Thoracic aorta (tissue), 2 donors: ENCODE measurements around the gene UGGT2. TPM values are rescaled to one million over a fixed set of nuclear protein-coding genes. Genes with fewer than 3 reads are reported as not detected.

Experiments
- ATAC-seq: fragments of 150-250 bp; one replicate; pipeline ENCODE4 v1.8.0; 2017; ENCODE audit warnings: low read depth; ENCODE audit not compliant: insufficient number of reproducible peaks, low FRiP score
- DNase-seq: peaks from one replicate; pipeline ENCODE4 v3.0.0-alpha.2; 2020; ENCODE audit warnings: low spot score
- H3K27ac ChIP-seq, 2 donors: fragments of 200-600 bp; sonication (generic); 1 replicate in 1 of 2; 2 replicates in 1 of 2; pipeline ENCODE4 v1.5.1; 2016; ENCODE audit warnings: mild to moderate bottlenecking in 2 of 2, moderate library complexity in 2 of 2
- H3K27me3 ChIP-seq: fragments of 200-600 bp; sonication (generic); replicated peaks from 2 replicates; pipeline ENCODE4 v1.6.0; 2016; ENCODE audit warnings: mild to moderate bottlenecking; ENCODE audit not compliant: insufficient read depth
- H3K36me3 ChIP-seq: fragments of 200-600 bp; sonication (generic); one replicate; pipeline ENCODE4 v1.5.1; 2016
- H3K4me1 ChIP-seq, 2 donors: fragments of 200-600 bp; sonication (generic); 1 replicate in 1 of 2; 2 replicates in 1 of 2; pipeline versions ENCODE4 v1.5.1 to v1.6.0; 2016; ENCODE audit warnings: low read depth in 2 of 2, mild to moderate bottlenecking in 1 of 2; ENCODE audit not compliant: control insufficient read depth in 1 of 2
- H3K4me3 ChIP-seq: fragments of 200-600 bp; sonication (generic); 2 replicates; pipeline ENCODE4 v1.5.1; 2016; ENCODE audit warnings: mild to moderate bottlenecking
- H3K9me3 ChIP-seq: fragments of 200-600 bp; sonication (generic); 2 replicates; pipeline ENCODE4 v1.5.1; 2016
- total RNA-seq, 2 donors: library from RNA; depleted of rRNA; stranded (reverse); fragments of >200 nt; gene quantifications; one replicate each; pipeline versions ENCODE4 v1.1.0 to v1.2.3, GENCODE V29; 2016
- TF ChIP-seq, protein P1 (sequence below): fragments of 200-600 bp; sonication (generic); IDR thresholded peaks from one replicate; pipeline ENCODE4 v1.5.1; 2019; ENCODE audit warnings: antibody characterized with exemption

The UGGT2 gene
- total RNA-seq, 2 donors from 2014 or later: 80.8 to 116 TPM

DNA sequence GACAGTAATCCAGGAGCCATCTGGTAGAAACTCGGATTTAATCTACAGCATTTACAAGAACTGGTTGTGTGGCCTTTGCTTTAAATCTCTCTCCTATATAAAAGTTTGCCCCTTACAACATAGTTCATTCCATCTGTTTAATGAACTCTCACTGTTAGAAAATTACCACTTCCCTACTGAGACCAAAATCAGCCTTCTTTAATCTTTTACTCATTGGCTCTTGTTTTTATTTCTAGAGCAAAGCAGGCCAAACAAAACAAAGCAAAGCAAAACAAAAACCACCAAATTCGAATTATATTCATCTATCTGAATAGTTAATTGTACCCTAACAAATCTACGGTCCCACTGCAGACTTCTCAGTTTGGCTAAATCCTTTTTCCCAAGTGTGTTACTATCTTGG, 127.0 kb downstream of the UGGT2 start:
- ATAC-seq (no peak), DNase-seq (no peak)
- peaks cover 6% of the 10 kb centered on the region for H3K9me3 ChIP-seq
- TF ChIP-seq, protein P1, sequence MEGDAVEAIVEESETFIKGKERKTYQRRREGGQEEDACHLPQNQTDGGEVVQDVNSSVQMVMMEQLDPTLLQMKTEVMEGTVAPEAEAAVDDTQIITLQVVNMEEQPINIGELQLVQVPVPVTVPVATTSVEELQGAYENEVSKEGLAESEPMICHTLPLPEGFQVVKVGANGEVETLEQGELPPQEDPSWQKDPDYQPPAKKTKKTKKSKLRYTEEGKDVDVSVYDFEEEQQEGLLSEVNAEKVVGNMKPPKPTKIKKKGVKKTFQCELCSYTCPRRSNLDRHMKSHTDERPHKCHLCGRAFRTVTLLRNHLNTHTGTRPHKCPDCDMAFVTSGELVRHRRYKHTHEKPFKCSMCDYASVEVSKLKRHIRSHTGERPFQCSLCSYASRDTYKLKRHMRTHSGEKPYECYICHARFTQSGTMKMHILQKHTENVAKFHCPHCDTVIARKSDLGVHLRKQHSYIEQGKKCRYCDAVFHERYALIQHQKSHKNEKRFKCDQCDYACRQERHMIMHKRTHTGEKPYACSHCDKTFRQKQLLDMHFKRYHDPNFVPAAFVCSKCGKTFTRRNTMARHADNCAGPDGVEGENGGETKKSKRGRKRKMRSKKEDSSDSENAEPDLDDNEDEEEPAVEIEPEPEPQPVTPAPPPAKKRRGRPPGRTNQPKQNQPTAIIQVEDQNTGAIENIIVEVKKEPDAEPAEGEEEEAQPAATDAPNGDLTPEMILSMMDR: no peak
- no peaks in the 10 kb centered on the region for H3K4me1 ChIP-seq
- no peak overlapping the region for H3K4me3 ChIP-seq
- no peak overlapping the region for H3K27ac ChIP-seq
- H3K36me3 ChIP-seq: peaks cover 4% of the 10 kb centered on the region
- no peaks in the 10 kb centered on the region for H3K27me3 ChIP-seq

- no peaks in the 10 kb centered on the region for H3K27me3 ChIP-seq
- ATAC-seq (no peak), DNase-seq (no peak)
- no peak overlapping the region for H3K4me3 ChIP-seq
- no peak overlapping the region for H3K27ac ChIP-seq
- TF ChIP-seq, protein P1: no peak
- no peaks in the 10 kb centered on the region for H3K36me3 ChIP-seq
- H3K9me3 ChIP-seq: peaks cover 1% of the 10 kb centered on the region
- H3K4me1 ChIP-seq: no peaks in the 10 kb centered on the region
Observed at GRCh38 chr13:95924389-95924994, 128.7 kb downstream of the UGGT2 start.

DNA sequence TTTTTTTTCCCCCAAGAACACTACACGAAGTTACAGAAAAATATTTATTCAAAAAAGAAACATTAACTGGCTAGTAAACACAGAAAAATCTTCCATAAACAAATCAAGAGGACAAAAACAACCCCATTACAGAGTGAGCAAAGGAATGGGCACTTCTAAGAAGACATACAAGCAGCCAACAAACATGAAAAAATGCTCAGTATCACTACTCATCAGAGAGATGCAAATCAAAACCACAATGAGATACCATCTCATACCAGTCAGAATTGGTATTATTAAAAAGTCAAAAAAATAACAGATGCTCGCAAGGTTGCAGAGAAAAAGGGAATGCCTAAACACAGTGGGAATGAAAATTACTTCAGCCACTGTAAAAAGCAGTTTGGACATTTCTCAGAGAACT, 131.7 kb downstream of the UGGT2 start:
- TF ChIP-seq, protein P1: no peak
- DNase-seq (no peak), ATAC-seq (no peak)
- Histone ChIP-seq H3K27me3 (no peaks in the 10 kb centered on the region), H3K4me1 (no peaks in the 10 kb centered on the region), H3K36me3 (no peaks in the 10 kb centered on the region), H3K27ac (no peak overlapping the region), H3K9me3 (no peaks in the 10 kb centered on the region), H3K4me3 (no peak overlapping the region)

GRCh38 chr13:95920485-95920884, 132.7 kb downstream of the UGGT2 start:
- Histone ChIP-seq H3K36me3 (no peaks in the 10 kb centered on the region), H3K4me3 (no peak overlapping the region), H3K27ac (no peak overlapping the region), H3K27me3 (no peaks in the 10 kb centered on the region), H3K9me3 (no peaks in the 10 kb centered on the region), H3K4me1 (no peaks in the 10 kb centered on the region)
- TF ChIP-seq, protein P1: no peak
- ATAC-seq (no peak), DNase-seq (no peak)

GRCh38 chr13:95918860-95919259, 134.3 kb downstream of the UGGT2 start:
- TF ChIP-seq, protein P1: no peak
- ATAC-seq (no peak), DNase-seq (no peak)
- H3K36me3 ChIP-seq: no peaks in the 10 kb centered on the region
- H3K9me3 ChIP-seq: no peaks in the 10 kb centered on the region
- H3K4me1 ChIP-seq: no peaks in the 10 kb centered on the region
- no peak overlapping the region for H3K27ac ChIP-seq
- no peaks in the 10 kb centered on the region for H3K27me3 ChIP-seq
- no peak overlapping the region for H3K4me3 ChIP-seq
